ENCODE measurements around the gene MASP2. TPM values are rescaled to one million over a fixed set of nuclear protein-coding genes. Genes with fewer than 3 reads are reported as not detected.

The MASP2 gene
- total RNA-seq, 1 experiment from 2014 or later: 0.25 TPM

DNA sequence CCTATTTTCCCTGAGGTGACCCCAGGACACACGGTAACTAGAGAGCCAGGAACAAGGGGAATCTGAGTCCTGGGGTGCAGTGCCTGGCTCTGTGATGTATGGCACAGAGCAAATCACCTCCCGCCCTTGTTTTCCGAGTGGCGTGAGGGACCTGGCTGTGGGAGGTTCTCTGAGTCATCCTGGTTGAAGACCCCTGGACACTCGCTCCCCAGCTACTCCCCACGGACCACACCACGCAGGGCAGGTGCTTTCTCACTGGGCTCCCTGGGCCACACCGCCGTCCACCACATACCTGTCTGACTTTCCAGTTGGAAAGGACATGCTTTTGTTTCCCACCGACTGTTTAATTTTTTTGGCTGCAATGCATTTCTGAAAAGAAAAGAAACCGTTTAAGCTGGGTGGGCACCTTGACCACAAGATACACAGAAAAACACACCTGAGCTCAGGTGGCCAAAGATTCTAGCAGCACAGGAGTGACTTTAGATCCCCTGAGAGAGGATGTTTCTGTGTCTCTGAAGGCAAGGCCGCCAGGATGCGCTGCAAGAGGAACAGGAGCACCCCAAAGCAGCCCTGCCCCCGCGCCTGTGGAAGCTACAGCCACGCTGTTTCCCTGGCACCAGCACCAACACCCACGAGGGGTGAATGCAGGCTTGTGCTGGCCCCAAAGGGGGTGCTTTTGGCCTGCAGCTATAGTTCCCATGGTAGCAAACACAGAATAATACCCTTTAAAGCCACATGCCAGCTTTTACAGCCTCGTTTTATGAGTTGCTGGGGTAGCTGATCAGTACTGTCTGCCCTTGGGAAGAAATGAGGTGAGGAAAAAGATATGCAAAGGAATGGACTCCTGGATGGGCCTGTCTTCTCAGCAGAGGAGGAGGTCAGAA is 20.9 kb upstream of the MASP2 start:
- TF ChIP-seq CTCF (IDR thresholded peaks at IDR 0.05 in 2 of 3, conservative IDR thresholded peaks at IDR 0.05 in 1 of 3; ENCODE audit: borderline replicate concordance in 1 of 3, insufficient read depth in 1 of 3, low read depth in 2 of 3, low read length in 2 of 3) (no peak), SP1 (IDR thresholded peaks at IDR 0.05; ENCODE audit: low read depth) (no peak), EGR1 (IDR thresholded peaks at IDR 0.05; ENCODE audit: low read depth) (no peak), RAD21 (IDR thresholded peaks at IDR 0.05; ENCODE audit: low read depth) (no peak), EZH2 (IDR thresholded peaks at IDR 0.05) (no peak), POLR2A (IDR thresholded peaks at IDR 0.05; ENCODE audit: borderline replicate concordance, extremely low read depth, insufficient read depth, insufficient read length) (no peak)
- TF ChIP-seq, protein P1, sequence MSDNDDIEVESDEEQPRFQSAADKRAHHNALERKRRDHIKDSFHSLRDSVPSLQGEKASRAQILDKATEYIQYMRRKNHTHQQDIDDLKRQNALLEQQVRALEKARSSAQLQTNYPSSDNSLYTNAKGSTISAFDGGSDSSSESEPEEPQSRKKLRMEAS (IDR thresholded peaks at IDR 0.05): no peak
- ChIA-PET RAD21 (ENCODE audit: low non-redundant PET in 1 of 2, low total read pairs in 2 of 2, uncharacterized antibody in 2 of 2, unreplicated experiment in 2 of 2) (no interaction called here), POLR2A (no interaction called here), CTCF (no interaction called here)
- peaks cover 0 to 4% of the 10 kb centered on the region in 2 experiments; a peak in 1 of 4 replicates for H3K4me1 ChIP-seq (ENCODE audit: control insufficient read depth in 1 of 2, insufficient read depth in 2 of 2, low read length in 2 of 2)
- no TSS peak for BruUV-seq (replicated peaks)
- H3K4me2 ChIP-seq (ENCODE audit: low read length): no peak overlapping the region
- H3K36me3 ChIP-seq (ENCODE audit: control insufficient read depth in 1 of 2, insufficient read depth in 2 of 2, low read length in 2 of 2): peaks cover 59 to 68% of the 10 kb centered on the region in 2 experiments
- H4K20me1 ChIP-seq (ENCODE audit: insufficient read depth): no peaks in the 10 kb centered on the region
- H3K27me3 ChIP-seq (ENCODE audit: insufficient read depth, low read length): no peaks in the 10 kb centered on the region
- H3K27ac ChIP-seq (ENCODE audit: low read depth, low read length): no peak overlapping the region
- H3K9ac ChIP-seq (ENCODE audit: low read length): no peak overlapping the region
- no peaks in the 10 kb centered on the region for H3K79me2 ChIP-seq (ENCODE audit: insufficient read depth, low read length)
- H3K9me2 ChIP-seq (ENCODE audit: insufficient read depth): no peaks in the 10 kb centered on the region
- H2AFZ ChIP-seq (ENCODE audit: low read depth, low read length, poor library complexity, severe bottlenecking): no peak overlapping the region
- intact Hi-C loops (cut with micrococcal nuclease): no loop called here
- H3K9me3 ChIP-seq (ENCODE audit: control insufficient read depth in 1 of 2, insufficient read depth in 1 of 2, low read depth in 1 of 2, low read length in 2 of 2): no peaks in the 10 kb centered on the region
- no peak overlapping the region for H3K4me3 ChIP-seq (replicated peaks in 1 of 2; ENCODE audit: low read depth in 1 of 2, low read length in 2 of 2)
- ATAC-seq (no peak), DNase-seq (ENCODE audit: low read depth, low spot score) (no peak)
